Brain microvascular endothelial cell (primary cell): ENCODE results near the gene ATP6V0E1.

Experiments used
- DNase-seq: peaks from one replicate; pipeline ENCODE4 v3.0.0-alpha.2; 2020
- H3K27ac ChIP-seq: fragments of 250-450 bp; sonication (Bioruptor Pico); 2 replicates; pipeline ENCODE4 v1.5.1; 2020; ENCODE audit warnings: mild to moderate bottlenecking, moderate library complexity
- H3K27me3 ChIP-seq: fragments of 250-450 bp; sonication (Bioruptor Pico); replicated peaks from 2 replicates; pipeline ENCODE4 v1.5.1; 2020; ENCODE audit warnings: mild to moderate bottlenecking
- H3K36me3 ChIP-seq: fragments of 250-450 bp; sonication (Bioruptor Pico); replicated peaks from 2 replicates; pipeline ENCODE4 v1.5.1; 2020; ENCODE audit warnings: mild to moderate bottlenecking
- H3K4me3 ChIP-seq: 2 replicates; pipeline ENCODE4 v1.5.1; 2011; ENCODE audit warnings: low read depth, mild to moderate bottlenecking, control low read depth, low read length, moderate library complexity
- in situ Hi-C: cut with HindIII; loops from 2 replicates; pipeline ENCODE4 v1.10.0; 2017; ENCODE audit warnings: low sequenced_read_pairs, low pct_ligation_motif_present
- TF ChIP-seq, protein P1 (sequence below): IDR thresholded peaks from 2 replicates; pipeline ENCODE4 v1.5.1; 2011; ENCODE audit warnings: low read depth, mild to moderate bottlenecking, moderate library complexity, low read length, control low read depth, inconsistent platforms; ENCODE audit errors: missing control alignments

The ATP6V0E1 gene

DNA sequence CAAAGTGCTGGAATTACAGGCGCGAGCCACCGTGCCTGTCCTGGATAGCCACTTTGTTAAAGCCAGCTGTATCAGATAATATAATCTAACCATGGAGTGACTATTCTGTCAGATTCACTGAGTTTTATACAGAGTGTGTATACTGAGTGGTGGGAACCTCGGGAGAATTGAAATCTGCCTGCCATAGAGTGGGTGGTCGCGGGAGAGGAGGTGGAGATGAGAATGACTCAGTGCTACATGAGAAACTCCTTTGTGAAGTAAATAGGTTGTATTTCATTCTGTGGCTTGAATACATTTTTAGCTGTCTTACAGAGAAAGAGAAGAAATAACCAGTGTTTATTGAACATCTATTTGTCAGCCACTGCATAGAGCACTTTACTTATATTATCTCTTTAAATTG is 26.4 kb downstream of the ATP6V0E1 start:
- in situ Hi-C loops = no loop called here
- peak; percentile 24 for DNase-seq
- H3K27me3 ChIP-seq = no peaks in the 10 kb centered on the region
- H3K27ac ChIP-seq = no peak overlapping the region
- no peaks in the 10 kb centered on the region for H3K36me3 ChIP-seq
- TF ChIP-seq, protein P1, sequence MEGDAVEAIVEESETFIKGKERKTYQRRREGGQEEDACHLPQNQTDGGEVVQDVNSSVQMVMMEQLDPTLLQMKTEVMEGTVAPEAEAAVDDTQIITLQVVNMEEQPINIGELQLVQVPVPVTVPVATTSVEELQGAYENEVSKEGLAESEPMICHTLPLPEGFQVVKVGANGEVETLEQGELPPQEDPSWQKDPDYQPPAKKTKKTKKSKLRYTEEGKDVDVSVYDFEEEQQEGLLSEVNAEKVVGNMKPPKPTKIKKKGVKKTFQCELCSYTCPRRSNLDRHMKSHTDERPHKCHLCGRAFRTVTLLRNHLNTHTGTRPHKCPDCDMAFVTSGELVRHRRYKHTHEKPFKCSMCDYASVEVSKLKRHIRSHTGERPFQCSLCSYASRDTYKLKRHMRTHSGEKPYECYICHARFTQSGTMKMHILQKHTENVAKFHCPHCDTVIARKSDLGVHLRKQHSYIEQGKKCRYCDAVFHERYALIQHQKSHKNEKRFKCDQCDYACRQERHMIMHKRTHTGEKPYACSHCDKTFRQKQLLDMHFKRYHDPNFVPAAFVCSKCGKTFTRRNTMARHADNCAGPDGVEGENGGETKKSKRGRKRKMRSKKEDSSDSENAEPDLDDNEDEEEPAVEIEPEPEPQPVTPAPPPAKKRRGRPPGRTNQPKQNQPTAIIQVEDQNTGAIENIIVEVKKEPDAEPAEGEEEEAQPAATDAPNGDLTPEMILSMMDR = no peak
- H3K4me3 ChIP-seq = no peak overlapping the region

DNA sequence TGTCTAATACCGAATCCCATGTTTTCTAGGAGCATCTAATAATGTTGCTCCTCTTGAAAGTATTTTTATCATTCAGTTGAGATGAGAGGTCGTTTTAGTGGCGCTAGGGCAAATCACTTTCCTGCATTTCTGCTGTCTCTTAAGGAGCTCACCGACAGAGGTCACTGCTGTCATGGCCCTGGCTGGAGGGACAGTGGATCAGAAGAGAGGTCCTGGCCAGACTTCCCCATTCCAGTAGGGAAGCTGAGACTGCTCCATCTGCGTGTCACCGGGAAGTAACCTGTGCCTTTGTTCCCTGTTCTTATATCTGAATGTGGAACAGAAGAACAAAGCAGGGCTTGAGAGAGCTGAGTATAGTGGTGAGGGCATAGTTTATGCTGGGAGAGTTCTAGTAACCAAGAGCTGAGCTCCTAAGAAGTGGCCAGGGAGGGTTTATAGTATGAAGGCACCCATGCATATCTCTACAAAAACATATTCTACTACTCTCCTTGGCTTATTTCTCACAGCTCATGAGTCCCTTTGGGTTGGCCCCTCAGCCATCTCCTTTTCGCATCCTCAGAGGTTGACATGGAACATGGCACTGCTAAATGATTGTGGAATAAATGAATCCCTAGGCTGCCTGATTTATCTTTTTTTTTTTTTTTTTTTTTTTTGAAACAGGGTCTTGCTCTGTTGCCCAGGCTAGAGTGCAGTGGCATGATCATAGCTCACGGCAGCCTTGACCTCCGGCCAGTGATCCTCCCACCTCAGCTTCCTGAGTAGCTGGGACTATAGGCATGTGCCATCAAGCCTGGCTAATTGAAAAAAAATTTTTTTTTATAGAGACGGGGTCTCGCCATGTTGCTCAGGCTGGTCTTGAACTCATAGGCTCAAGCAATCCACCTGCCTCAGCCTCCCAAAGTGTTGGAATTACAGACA is 27.2 kb downstream of the ATP6V0E1 start:
- Histone ChIP-seq H3K27ac (no peak overlapping the region), H3K4me3 (no peak overlapping the region), H3K36me3 (no peaks in the 10 kb centered on the region), H3K27me3 (no peaks in the 10 kb centered on the region)
- TF ChIP-seq, protein P1 = peak; percentile 60
- no peak for DNase-seq
- in situ Hi-C loops = no loop called here

DNA sequence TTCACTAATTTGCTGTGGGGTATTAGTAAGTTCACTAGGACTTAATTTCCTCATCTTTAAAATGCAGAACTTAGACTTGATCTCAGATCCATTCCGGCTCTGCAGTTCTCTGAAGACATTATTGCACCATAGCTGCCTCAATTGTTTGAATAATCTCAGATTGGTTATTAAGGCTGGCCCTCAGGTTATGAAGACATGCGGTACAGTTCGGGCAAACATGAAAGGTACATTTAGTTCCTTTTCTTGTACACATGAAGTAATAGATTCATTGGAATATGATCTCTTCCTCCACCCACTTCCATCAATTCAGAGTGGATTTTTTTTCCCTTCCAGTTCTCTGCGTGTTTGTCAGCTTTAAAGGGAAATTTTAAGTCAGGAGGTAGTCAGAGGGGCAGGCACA is 28.0 kb downstream of the ATP6V0E1 start:
- TF ChIP-seq, protein P1 = no peak
- no peaks in the 10 kb centered on the region for H3K36me3 ChIP-seq
- H3K27ac ChIP-seq = no peak overlapping the region
- DNase-seq = no peak
- H3K27me3 ChIP-seq = no peaks in the 10 kb centered on the region
- in situ Hi-C loops = no loop called here
- H3K4me3 ChIP-seq = no peak overlapping the region

DNA sequence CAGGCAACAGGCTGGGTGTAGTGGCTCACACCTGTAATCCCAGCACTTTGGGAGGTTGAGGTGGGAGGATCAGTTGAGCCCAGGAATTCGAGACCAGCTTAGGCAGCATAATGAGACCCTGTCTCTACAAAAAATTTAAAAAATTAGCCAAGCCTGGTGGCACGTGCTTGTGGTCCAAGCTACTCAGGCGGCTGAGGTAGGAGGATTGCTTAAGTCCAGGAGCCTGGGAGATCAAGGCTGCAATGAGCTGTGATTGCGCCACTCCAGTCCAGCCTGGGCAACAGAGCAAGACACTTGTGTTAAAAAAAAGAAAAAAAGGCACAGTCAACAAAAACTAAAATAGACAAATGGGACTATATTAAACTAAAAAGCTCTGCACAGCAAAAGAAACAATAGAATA is 29.3 kb downstream of the ATP6V0E1 start:
- no peak for DNase-seq
- no peaks in the 10 kb centered on the region for H3K27me3 ChIP-seq
- no peak overlapping the region for H3K27ac ChIP-seq
- H3K4me3 ChIP-seq = no peak overlapping the region
- in situ Hi-C loops = no loop called here
- H3K36me3 ChIP-seq = no peaks in the 10 kb centered on the region
- TF ChIP-seq, protein P1 = no peak

DNA sequence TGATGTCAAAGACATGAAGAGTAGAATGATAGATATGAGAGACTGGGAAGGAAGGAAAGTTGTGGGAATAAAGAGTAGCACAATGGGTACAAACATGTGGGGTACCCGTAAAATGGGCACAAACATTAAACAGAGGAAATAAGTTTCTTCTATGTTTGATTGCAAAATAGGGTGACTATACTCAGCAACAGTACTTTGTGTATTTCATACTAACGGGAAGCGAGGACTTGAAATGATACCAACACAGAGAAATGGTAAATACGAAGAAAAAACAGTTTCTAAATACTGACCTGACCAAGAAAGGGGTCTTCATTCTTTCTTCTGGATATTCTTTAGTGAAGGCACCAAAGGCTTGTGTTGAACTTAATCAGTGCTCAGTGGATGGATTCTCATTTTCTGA is 31.1 kb downstream of the ATP6V0E1 start:
- H3K27ac ChIP-seq = no peak overlapping the region
- no peaks in the 10 kb centered on the region for H3K27me3 ChIP-seq
- H3K36me3 ChIP-seq = no peaks in the 10 kb centered on the region
- TF ChIP-seq, protein P1 = no peak
- H3K4me3 ChIP-seq = no peak overlapping the region
- in situ Hi-C loops = no loop called here
- no peak for DNase-seq
